Vagina (tissue), 2 donors: ENCODE measurements around the gene ACSS1. TPM values are rescaled to one million over a fixed set of nuclear protein-coding genes. Genes with fewer than 3 reads are reported as not detected.
"Not testable (repeated sequence)": the region's sequence is repeated elsewhere in the genome, so short reads cannot be mapped to it uniquely, and the experiment has no call there.

ENCODE experiments used
- DNase-seq, 2 donors: peaks; one replicate each; pipeline ENCODE4 v3.0.0-alpha.2; 2017; ENCODE audit errors: extremely low spot score in 2 of 2
- H3K27ac ChIP-seq: fragments of 200-600 bp; sonication (generic); one replicate; pipeline ENCODE4 v1.5.1; 2019
- H3K27me3 ChIP-seq: fragments of 200-600 bp; sonication (generic); one replicate; pipeline ENCODE4 v1.5.1; 2019
- H3K36me3 ChIP-seq, 2 donors: fragments of 200-600 bp; sonication (generic); one replicate each; pipeline ENCODE4 v1.5.1; 2017 to 2019
- H3K4me1 ChIP-seq: fragments of 200-600 bp; sonication (generic); one replicate; pipeline ENCODE4 v1.5.1; 2019
- H3K4me3 ChIP-seq, 2 donors: fragments of 200-600 bp; sonication (generic); 1 replicate in 1 of 2; 2 replicates in 1 of 2; pipeline ENCODE4 v1.5.1; 2016 to 2019
- H3K9me3 ChIP-seq: fragments of 200-600 bp; sonication (generic); one replicate; pipeline ENCODE4 v1.5.1; 2019
- CTCF ChIP-seq, 3 experiments: fragments of 450-650 bp in 2 of 3; fragments of 200-600 bp in 1 of 3; sonication (generic) in 1 of 3; IDR thresholded peaks; one replicate each; pipeline ENCODE4 v1.5.1; 2017 to 2019; ENCODE audit warnings: antibody characterized with exemption in 3 of 3, mild to moderate bottlenecking in 2 of 3, moderate library complexity in 2 of 3
- POLR2A ChIP-seq, 2 donors: fragments of 450-650 bp; IDR thresholded peaks; one replicate each; pipeline ENCODE4 v1.6.1; 2017; ENCODE audit warnings: antibody characterized with exemption in 2 of 2, mild to moderate bottlenecking in 2 of 2, moderate library complexity in 2 of 2
- POLR2AphosphoS5 ChIP-seq, 2 donors: sonication (generic); formaldehyde crosslinking; IDR thresholded peaks; one replicate each; pipeline ENCODE4 v1.9.0; 2017; ENCODE audit warnings: antibody characterized with exemption in 2 of 2, mild to moderate bottlenecking in 2 of 2, low read depth in 1 of 2; ENCODE audit not compliant: insufficient read depth in 1 of 2
- intact Hi-C: fragments of 100-400 bp; cut with DNase I; formaldehyde crosslinking; loops from one replicate; pipeline ENCODE4 v1.15.1; 2023
- total RNA-seq: library from RNA; depleted of rRNA; stranded (reverse); fragments of >200 nt; gene quantifications from one replicate; pipeline ENCODE4 v1.2.3, GENCODE V29; 2016

The ACSS1 gene
- total RNA-seq, 1 donor from 2014 or later, result 26.3 TPM

GRCh38 chr20:25003002-25003401, 54.9 kb downstream of the ACSS1 start:
- Histone ChIP-seq H3K9me3 (no peaks in the 10 kb centered on the region), H3K36me3 (peaks cover 0 to 15% of the 10 kb centered on the region in 2 donors), H3K4me1 (peaks cover 19% of the 10 kb centered on the region), H3K27me3 (no peaks in the 10 kb centered on the region), H3K27ac (no peak overlapping the region), H3K4me3 (no peak overlapping the region)
- intact Hi-C loops, result no loop called here
- DNase-seq, result no peak
- TF ChIP-seq CTCF (IDR thresholded peaks at IDR 0.05) (no peak), POLR2A (IDR thresholded peaks at IDR 0.05) (no peak), POLR2AphosphoS5 (IDR thresholded peaks at IDR 0.05; ENCODE audit: insufficient read depth in 1 of 2, low read depth in 1 of 2) (no peak)

DNA sequence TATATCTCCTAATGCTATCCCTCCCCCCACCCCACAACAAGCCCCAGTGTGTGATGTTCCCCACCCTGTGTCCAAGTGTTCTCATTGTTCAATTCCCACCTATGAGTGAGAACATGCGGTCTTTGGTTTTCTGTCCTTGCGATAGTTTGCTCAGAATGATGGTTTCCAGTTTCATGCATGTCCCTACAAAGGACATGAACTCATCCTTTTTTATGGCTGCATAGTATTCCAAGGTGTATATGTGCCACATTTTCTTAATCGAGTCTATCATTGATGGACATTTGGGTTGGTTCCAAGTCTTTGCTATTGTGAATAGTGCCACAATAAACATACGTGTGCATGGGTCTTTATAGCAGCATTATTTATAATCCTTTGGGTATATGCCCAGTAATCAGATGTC, 56.6 kb downstream of the ACSS1 start:
- H3K4me1 ChIP-seq, result peaks cover 24% of the 10 kb centered on the region
- H3K4me3 ChIP-seq, H3K27me3 ChIP-seq, intact Hi-C loops, DNase-seq, H3K27ac ChIP-seq, H3K36me3 ChIP-seq, H3K9me3 ChIP-seq: not testable (repeated sequence)

GRCh38 chr20:25000268-25000801, 57.6 kb downstream of the ACSS1 start:
- Histone ChIP-seq H3K9me3 (no peaks in the 10 kb centered on the region), H3K4me3 (no peak overlapping the region), H3K4me1 (peaks cover 25% of the 10 kb centered on the region), H3K36me3 (no peaks in the 10 kb centered on the region), H3K27me3 (no peaks in the 10 kb centered on the region), H3K27ac (peak overlapping the region; percentile 23)
- TF ChIP-seq POLR2A (IDR thresholded peaks at IDR 0.05) (no peak), POLR2AphosphoS5 (IDR thresholded peaks at IDR 0.05; ENCODE audit: insufficient read depth in 1 of 2, low read depth in 1 of 2) (peak; percentile 38 to 76), CTCF (IDR thresholded peaks at IDR 0.05) (no peak)
- no peak for DNase-seq
- intact Hi-C loops, result no loop called here

GRCh38 chr20:24999568-24999967, 58.4 kb downstream of the ACSS1 start:
- TF ChIP-seq CTCF (IDR thresholded peaks at IDR 0.05) (no peak), POLR2A (IDR thresholded peaks at IDR 0.05) (no peak), POLR2AphosphoS5 (IDR thresholded peaks at IDR 0.05; ENCODE audit: insufficient read depth in 1 of 2, low read depth in 1 of 2) (no peak)
- H3K27ac ChIP-seq, result no peak overlapping the region
- no peaks in the 10 kb centered on the region for H3K9me3 ChIP-seq
- H3K36me3 ChIP-seq, result no peaks in the 10 kb centered on the region
- no peak for DNase-seq
- peaks cover 33% of the 10 kb centered on the region for H3K4me1 ChIP-seq
- intact Hi-C loops, result loop anchor here (10.0 kb wide), 1 partner anchor 395 kb away; the partner anchor contains the start of gene ABHD12
- H3K4me3 ChIP-seq, result no peak overlapping the region
- no peaks in the 10 kb centered on the region for H3K27me3 ChIP-seq

DNA sequence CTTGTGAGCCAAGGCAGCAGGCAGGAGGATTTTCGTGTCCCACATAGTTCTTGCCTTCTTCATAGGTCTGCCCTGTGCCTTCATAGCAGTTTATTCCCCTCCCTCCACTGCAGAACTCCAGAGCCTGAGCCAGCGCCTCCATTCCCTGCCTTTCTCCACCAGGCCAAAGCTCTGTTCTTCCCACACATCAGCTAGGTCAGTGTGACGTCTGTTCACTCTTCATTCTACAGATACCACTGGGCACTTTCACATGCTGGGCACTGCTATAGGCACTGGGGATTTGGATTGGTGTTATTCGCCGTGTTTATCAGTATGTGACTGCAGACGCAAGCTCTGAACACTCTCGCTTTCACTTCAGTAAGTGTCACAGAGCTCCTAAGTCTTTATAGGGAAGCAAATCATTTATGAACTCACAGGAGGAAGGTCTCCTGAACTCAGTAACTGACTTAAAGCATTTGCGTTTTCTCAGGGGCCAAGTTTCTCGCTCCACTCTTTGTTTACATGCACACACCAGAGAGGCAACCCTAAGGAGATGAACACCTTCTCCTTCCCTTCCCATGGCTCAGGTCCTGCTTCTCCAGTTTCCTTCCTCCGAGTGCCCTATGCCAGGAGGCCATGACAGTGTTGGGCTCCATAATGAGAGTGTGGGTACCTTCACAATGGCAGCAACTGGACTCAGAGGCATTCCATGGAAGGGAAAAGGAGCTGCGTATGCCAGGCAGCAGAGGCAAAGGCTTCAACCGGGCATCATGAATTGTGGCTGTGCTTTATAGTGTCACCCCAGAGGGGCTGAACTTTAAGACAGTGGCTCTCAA, 59.1 kb downstream of the ACSS1 start:
- H3K9me3 ChIP-seq, result no peaks in the 10 kb centered on the region
- H3K27me3 ChIP-seq, result no peaks in the 10 kb centered on the region
- no peak overlapping the region for H3K4me3 ChIP-seq
- DNase-seq, result no peak
- intact Hi-C loops, result loop anchor here (10.0 kb wide), 1 partner anchor 396 kb away; the partner anchor contains the start of gene ABHD12
- no peak for TF ChIP-seq POLR2AphosphoS5 (IDR thresholded peaks at IDR 0.05; ENCODE audit: insufficient read depth in 1 of 2, low read depth in 1 of 2)
- TF ChIP-seq POLR2A (IDR thresholded peaks at IDR 0.05), result no peak
- TF ChIP-seq CTCF (IDR thresholded peaks at IDR 0.05), result no peak
- H3K4me1 ChIP-seq, result peaks cover 35% of the 10 kb centered on the region
- no peaks in the 10 kb centered on the region for H3K36me3 ChIP-seq
- no peak overlapping the region for H3K27ac ChIP-seq
